Mesenchymal stem cell (in vitro differentiated cells and primary cell): ENCODE measurements around the gene DCAF5. TPM values are rescaled to one million over a fixed set of nuclear protein-coding genes. Genes with fewer than 3 reads are reported as not detected.

ENCODE experiments used
- DNase-seq: peaks from one replicate; pipeline ENCODE4 v3.0.0-alpha.2; 2013
- H2AFZ ChIP-seq: one replicate; pipeline ENCODE4 v1.6.1; 2013; ENCODE audit warnings: low read depth, mild to moderate bottlenecking, control low read depth, inconsistent platforms, low read length, moderate library complexity
- H2AK5ac ChIP-seq: 2 replicates; pipeline ENCODE4 v1.6.1; 2013; ENCODE audit warnings: low read length, moderate library complexity, mild to moderate bottlenecking, inconsistent platforms; ENCODE audit not compliant: severe bottlenecking
- H2BK120ac ChIP-seq: one replicate; pipeline ENCODE4 v1.6.1; 2013; ENCODE audit warnings: low read depth, mild to moderate bottlenecking, inconsistent platforms, low read length, moderate library complexity
- H2BK12ac ChIP-seq, 2 experiments: one replicate each; pipeline ENCODE4 v1.6.1; 2013; ENCODE audit warnings: inconsistent platforms in 2 of 2, low read length in 2 of 2, mild to moderate bottlenecking in 2 of 2, moderate library complexity in 2 of 2, control low read depth in 1 of 2
- H2BK15ac ChIP-seq: one replicate; pipeline ENCODE4 v1.6.1; 2013; ENCODE audit warnings: mild to moderate bottlenecking, low read depth, inconsistent platforms; ENCODE audit not compliant: poor library complexity, severe bottlenecking
- H2BK5ac ChIP-seq: 2 replicates; pipeline ENCODE4 v1.6.1; 2013; ENCODE audit warnings: low read depth, mild to moderate bottlenecking, low read length, control low read depth, inconsistent platforms; ENCODE audit not compliant: poor library complexity, severe bottlenecking
- H3K14ac ChIP-seq, 2 experiments: one replicate each; pipeline ENCODE4 v1.6.1; 2013; ENCODE audit warnings: inconsistent platforms in 2 of 2, low read length in 2 of 2, control low read depth in 1 of 2, mild to moderate bottlenecking in 1 of 2, moderate library complexity in 1 of 2
- H3K18ac ChIP-seq, 2 experiments: one replicate each; pipeline ENCODE4 v1.6.1; 2013; ENCODE audit warnings: inconsistent platforms in 2 of 2, low read length in 2 of 2, control low read depth in 1 of 2, low read depth in 1 of 2, mild to moderate bottlenecking in 1 of 2
- H3K23ac ChIP-seq, 2 experiments: one replicate each; pipeline ENCODE4 v1.6.1; 2013; ENCODE audit warnings: inconsistent platforms in 2 of 2, low read length in 2 of 2, mild to moderate bottlenecking in 2 of 2, moderate library complexity in 2 of 2, control low read depth in 1 of 2
- H3K27ac ChIP-seq: 2 replicates; pipeline ENCODE4 v1.5.1; 2013; ENCODE audit warnings: mild to moderate bottlenecking, moderate library complexity, low read length, control low read depth, inconsistent platforms; ENCODE audit not compliant: poor library complexity, severe bottlenecking
- H3K27me3 ChIP-seq, 2 experiments: 2 replicates each; pipeline versions ENCODE4 v1.6.1 to v1.7.0; 2013; ENCODE audit warnings: low read length in 2 of 2, mild to moderate bottlenecking in 2 of 2, moderate library complexity in 2 of 2, control low read depth in 1 of 2, inconsistent platforms in 1 of 2; ENCODE audit not compliant: control insufficient read depth in 1 of 2, insufficient read depth in 1 of 2
- H3K36me3 ChIP-seq, 2 experiments: 2 replicates each; pipeline versions ENCODE4 v1.6.1 to v1.7.0; 2013; ENCODE audit warnings: low read length in 2 of 2, control low read depth in 1 of 2, inconsistent platforms in 1 of 2, low read depth in 1 of 2, mild to moderate bottlenecking in 1 of 2; ENCODE audit not compliant: insufficient read depth in 2 of 2, control insufficient read depth in 1 of 2
- H3K4ac ChIP-seq, 2 experiments: one replicate each; pipeline ENCODE4 v1.6.1; 2013; ENCODE audit warnings: inconsistent platforms in 2 of 2, low read length in 2 of 2, mild to moderate bottlenecking in 2 of 2, moderate library complexity in 2 of 2, control low read depth in 1 of 2, low read depth in 1 of 2
- H3K4me1 ChIP-seq: 2 replicates; pipeline ENCODE4 v1.6.1; 2013; ENCODE audit warnings: low read depth, low read length, control low read depth; ENCODE audit not compliant: control insufficient read depth, insufficient read depth
- H3K4me2 ChIP-seq: 2 replicates; pipeline ENCODE4 v1.6.1; 2013; ENCODE audit warnings: low read length, mild to moderate bottlenecking, inconsistent platforms; ENCODE audit not compliant: poor library complexity, severe bottlenecking
- H3K4me3 ChIP-seq, 2 experiments: 2 replicates each; pipeline versions ENCODE4 v1.5.1 to v1.7.0; 2013; ENCODE audit warnings: low read length in 2 of 2, mild to moderate bottlenecking in 2 of 2, control low read depth in 1 of 2, low read depth in 1 of 2; ENCODE audit not compliant: insufficient read depth in 1 of 2
- H3K79me1 ChIP-seq: replicated peaks from 2 replicates; pipeline ENCODE4 v1.6.1; 2013; ENCODE audit warnings: mild to moderate bottlenecking, control low read depth, low read length, inconsistent platforms; ENCODE audit not compliant: poor library complexity, severe bottlenecking
- H3K9ac ChIP-seq: 2 replicates; pipeline ENCODE4 v1.7.0; 2013; ENCODE audit warnings: mild to moderate bottlenecking, low read length, moderate library complexity
- H3K9me3 ChIP-seq: 2 replicates; pipeline ENCODE4 v1.7.0; 2013; ENCODE audit warnings: mild to moderate bottlenecking, low read length; ENCODE audit not compliant: control insufficient read depth
- H4K8ac ChIP-seq: one replicate; pipeline ENCODE4 v1.6.1; 2013; ENCODE audit warnings: inconsistent platforms, mild to moderate bottlenecking, low read length, moderate library complexity
- H4K91ac ChIP-seq: one replicate; pipeline ENCODE4 v1.6.1; 2013; ENCODE audit warnings: mild to moderate bottlenecking, low read length, inconsistent platforms
- WGBS: methylation state at CpG from one replicate; pipeline ENCODE4 v1.1.7; 2013; ENCODE audit warnings: mixed read lengths; 5-methylcytosine and 5-hydroxymethylcytosine counted together
- small RNA-seq: library from polyadenylated mRNA; stranded (forward); fragments of <200 nt; extraction: miRNeasy Mini kit (QIAGEN cat#:217004); gene quantifications from one replicate; pipeline ENCODE3, GENCODE V24; 2013; ENCODE audit warnings: low read depth

Gene DCAF5

GRCh38 chr14:69003626-69004025 lies 149.3 kb downstream of the DCAF5 start:
- no peak overlapping the region for H4K91ac ChIP-seq
- no peak overlapping the region for H3K9ac ChIP-seq
- no peaks in the 10 kb centered on the region for H3K36me3 ChIP-seq
- H3K4ac ChIP-seq = no peak overlapping the region
- no peak overlapping the region for H3K23ac ChIP-seq
- no peak overlapping the region for H3K4me2 ChIP-seq
- no peaks in the 10 kb centered on the region for H3K27me3 ChIP-seq
- no peak for DNase-seq
- no peak overlapping the region for H2BK12ac ChIP-seq
- H2AK5ac ChIP-seq = no peak overlapping the region
- WGBS = 89% methylated on average over 10 of the region's 10 CpGs
- no peak overlapping the region for H3K14ac ChIP-seq
- H3K79me1 ChIP-seq = no peaks in the 10 kb centered on the region
- H3K4me3 ChIP-seq = no peak overlapping the region
- no peak overlapping the region for H2BK5ac ChIP-seq
- H3K18ac ChIP-seq = no peak overlapping the region
- H2AFZ ChIP-seq = no peak overlapping the region
- no peak overlapping the region for H2BK120ac ChIP-seq
- no peak overlapping the region for H3K27ac ChIP-seq
- no peak overlapping the region for H4K8ac ChIP-seq
- peaks cover 2% of the 10 kb centered on the region for H3K9me3 ChIP-seq
- no peak overlapping the region for H2BK15ac ChIP-seq
- peaks cover 16% of the 10 kb centered on the region for H3K4me1 ChIP-seq

GRCh38 chr14:69002069-69002468 lies 150.8 kb downstream of the DCAF5 start:
- no peak overlapping the region for H3K4ac ChIP-seq
- no peaks in the 10 kb centered on the region for H3K27me3 ChIP-seq
- H2BK12ac ChIP-seq = peak overlapping the region in 1 of 2 experiments; percentile 29
- peak; percentile 61 for DNase-seq
- H3K36me3 ChIP-seq = no peaks in the 10 kb centered on the region
- no peak overlapping the region for H3K23ac ChIP-seq
- H3K9ac ChIP-seq = no peak overlapping the region
- no peak overlapping the region for H3K27ac ChIP-seq
- H3K18ac ChIP-seq = no peak overlapping the region
- peaks cover 2% of the 10 kb centered on the region for H3K9me3 ChIP-seq
- no peaks in the 10 kb centered on the region for H3K79me1 ChIP-seq
- H3K4me3 ChIP-seq = no peak overlapping the region
- no peak overlapping the region for H2AK5ac ChIP-seq
- no peak overlapping the region for H3K4me2 ChIP-seq
- no peak overlapping the region for H4K8ac ChIP-seq
- H2BK120ac ChIP-seq = no peak overlapping the region
- no peak overlapping the region for H4K91ac ChIP-seq
- H2AFZ ChIP-seq = no peak overlapping the region
- H2BK15ac ChIP-seq = no peak overlapping the region
- H3K14ac ChIP-seq = no peak overlapping the region
- WGBS = 60% methylated on average over 3 of the region's 3 CpGs
- no peak overlapping the region for H2BK5ac ChIP-seq
- H3K4me1 ChIP-seq = peaks cover 15% of the 10 kb centered on the region

DNA sequence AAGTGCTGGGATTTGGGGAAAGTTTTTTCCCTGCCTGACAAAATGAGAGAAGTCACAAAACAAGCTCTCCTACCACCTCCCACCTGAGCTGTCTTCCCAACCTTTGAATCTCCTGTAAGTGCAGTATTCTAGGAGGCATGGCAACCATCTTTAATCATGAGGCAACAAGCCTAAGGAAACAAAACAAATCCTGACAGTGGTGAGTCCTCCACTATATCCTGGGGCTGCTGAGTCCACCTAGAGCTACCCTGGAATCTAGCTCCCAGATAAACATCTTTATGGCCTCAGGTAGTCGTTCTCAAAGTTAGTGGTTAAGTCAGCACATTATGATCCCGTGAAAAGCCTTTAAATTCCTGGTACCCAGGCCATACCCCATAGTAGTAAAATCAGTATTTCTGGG lies 151.5 kb downstream of the DCAF5 start:
- no peak overlapping the region for H3K27ac ChIP-seq
- no peak overlapping the region for H3K18ac ChIP-seq
- H2AK5ac ChIP-seq = no peak overlapping the region
- H3K23ac ChIP-seq = no peak overlapping the region
- peaks cover 15% of the 10 kb centered on the region for H3K4me1 ChIP-seq
- H4K8ac ChIP-seq = no peak overlapping the region
- no peak overlapping the region for H4K91ac ChIP-seq
- peak overlapping the region; percentile 54 for H2BK15ac ChIP-seq
- H3K27me3 ChIP-seq = no peaks in the 10 kb centered on the region
- no peak overlapping the region for H3K14ac ChIP-seq
- DNase-seq = no peak
- H3K36me3 ChIP-seq = no peaks in the 10 kb centered on the region
- H2AFZ ChIP-seq = no peak overlapping the region
- WGBS = 80% methylated on average over 2 of the region's 2 CpGs
- no peak overlapping the region for H3K4ac ChIP-seq
- H2BK120ac ChIP-seq = no peak overlapping the region
- H3K9ac ChIP-seq = no peak overlapping the region
- no peak overlapping the region for H3K4me3 ChIP-seq
- H2BK5ac ChIP-seq = no peak overlapping the region
- H2BK12ac ChIP-seq = no peak overlapping the region
- peaks cover 2% of the 10 kb centered on the region for H3K9me3 ChIP-seq
- H3K4me2 ChIP-seq = no peak overlapping the region
- H3K79me1 ChIP-seq = no peaks in the 10 kb centered on the region

Small RNAs within 50 kb of the gene (small RNA-seq; reads per million reads assigned to genes)
- not detected for gene RF00019
- not detected for gene RPS29P1
